ENCODE measurements around the gene PDE10A. TPM values are rescaled to one million over a fixed set of nuclear protein-coding genes. Genes with fewer than 3 reads are reported as not detected.

The PDE10A gene
- total RNA-seq, 1 experiment from 2014 or later, result 0.31 TPM

DNA sequence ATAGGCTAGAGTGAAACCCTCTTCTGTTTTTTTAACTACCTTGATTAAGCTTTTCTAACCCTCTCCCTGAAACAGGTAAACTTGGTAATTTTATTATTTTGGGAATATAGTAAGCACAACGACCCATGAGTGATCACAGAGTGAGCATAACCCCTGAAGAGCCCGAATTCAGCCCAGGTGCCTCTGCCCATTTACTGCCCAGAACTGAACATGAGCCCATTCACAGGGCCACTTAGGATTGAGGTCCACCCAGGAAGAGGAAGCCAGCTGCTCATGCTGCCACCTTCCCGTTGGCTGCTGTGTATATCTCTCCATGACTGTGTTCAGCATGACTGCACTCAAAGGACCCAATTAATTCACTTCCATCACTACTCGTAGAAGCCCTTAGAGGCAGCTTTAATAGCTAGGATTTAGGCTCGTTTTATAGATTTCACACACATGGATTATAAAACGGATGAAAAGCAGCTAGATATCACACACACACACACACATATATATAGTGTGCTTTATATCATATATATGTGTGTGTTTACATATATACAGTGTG is 8.3 kb upstream of the PDE10A start:
- no peak overlapping the region for H3K23ac ChIP-seq (ENCODE audit: insufficient read length, low read depth, low read length)
- no peak overlapping the region for H2BK5ac ChIP-seq (ENCODE audit: insufficient read length, low read length)
- Mint-ChIP-seq H3K4me1 (peaks cover 28 to 52% of the 10 kb centered on the region in 2 experiments), H3K36me3 (ENCODE audit: insufficient read depth in 1 of 3, low read depth in 3 of 3) (no peaks in the 10 kb centered on the region), H3K27ac (no peak overlapping the region), H3K4me3 (no peak overlapping the region), H3K9me3 (no peaks in the 10 kb centered on the region), H3K27me3 (ENCODE audit: low read depth) (peaks cover 18% of the 10 kb centered on the region)
- no peak overlapping the region for H2AFZ ChIP-seq (ENCODE audit: low read length)
- no peak overlapping the region for H3K4me2 ChIP-seq (ENCODE audit: insufficient read depth, insufficient read length, low read length)
- no peaks in the 10 kb centered on the region; the same call in 1 of the 2 replicates for H3K4me1 ChIP-seq (ENCODE audit: insufficient read depth, low read length)
- H4K91ac ChIP-seq (ENCODE audit: insufficient read length, low read depth, low read length), result no peak overlapping the region
- no peaks in the 10 kb centered on the region for H3K27me3 ChIP-seq (ENCODE audit: insufficient read depth, low read length)
- H2BK12ac ChIP-seq (ENCODE audit: insufficient read length, low read depth, low read length), result no peak overlapping the region
- H3K27ac ChIP-seq (ENCODE audit: insufficient read length, low read depth, low read length), result no peak overlapping the region
- H3K23me2 ChIP-seq (ENCODE audit: insufficient read length, low read depth, low read length, poor library complexity, severe bottlenecking), result no peaks in the 10 kb centered on the region
- no peaks in the 10 kb centered on the region for H3K79me2 ChIP-seq (ENCODE audit: insufficient read depth, low read length)
- no peak overlapping the region for H3K9ac ChIP-seq (ENCODE audit: extremely low read depth, insufficient read length, low read length)
- H2BK120ac ChIP-seq (ENCODE audit: low read depth, low read length, poor library complexity, severe bottlenecking), result no peak overlapping the region
- H2AK5ac ChIP-seq (ENCODE audit: insufficient read length, low read length), result no peak overlapping the region
- no peak overlapping the region for H3T11ph ChIP-seq (ENCODE audit: low read length)
- no peak overlapping the region for H3K14ac ChIP-seq (ENCODE audit: insufficient read depth, low read length)
- no peak overlapping the region for H3K18ac ChIP-seq (ENCODE audit: insufficient read length, low read depth, low read length)
- WGBS (ENCODE audit: extremely low coverage, insufficient read length, low lambda C conversion rate), result no CpG with 5 or more reads among the region's 6 CpGs
- no peak overlapping the region for H2BK15ac ChIP-seq (ENCODE audit: low read depth, low read length)
- no peak overlapping the region for H3K4ac ChIP-seq (ENCODE audit: low read depth, low read length)
- H3K79me1 ChIP-seq (ENCODE audit: insufficient read depth, low read depth, low read length, poor library complexity, severe bottlenecking), result no peaks in the 10 kb centered on the region
- H4K5ac ChIP-seq (ENCODE audit: insufficient read length, low read depth, low read length), result no peak overlapping the region
- DNase-seq, result no peak
- H4K20me1 ChIP-seq (ENCODE audit: control insufficient read depth, insufficient read depth, insufficient read length), result no peaks in the 10 kb centered on the region
- no peak overlapping the region for H3K56ac ChIP-seq (ENCODE audit: insufficient read length, low read depth, low read length)
- H4K8ac ChIP-seq (replicated peaks; ENCODE audit: insufficient read length, low read depth, low read length), result no peak overlapping the region
- no peaks in the 10 kb centered on the region for H3K9me3 ChIP-seq (ENCODE audit: control insufficient read depth, low read depth, low read length)
- TF ChIP-seq CTCF (conservative IDR thresholded peaks at IDR 0.05), result no peak
- no peak overlapping the region for H2BK20ac ChIP-seq (ENCODE audit: low read depth, low read length, poor library complexity, severe bottlenecking)

Data from H9 (cell line).